Suprapubic skin (tissue), 4 donors: ENCODE measurements around the gene SLC25A13. TPM values are rescaled to one million over a fixed set of nuclear protein-coding genes. Genes with fewer than 3 reads are reported as not detected.

Experiments
- DNase-seq, 2 donors: peaks; one replicate each; pipeline ENCODE4 v3.0.0-alpha.2; 2019; ENCODE audit warnings: low spot score in 2 of 2
- H3K27ac ChIP-seq: fragments of 200-600 bp; sonication (generic); one replicate; pipeline ENCODE4 v1.5.1; 2019
- H3K27me3 ChIP-seq: fragments of 200-600 bp; sonication (generic); one replicate; pipeline ENCODE4 v1.5.1; 2019
- H3K36me3 ChIP-seq: fragments of 200-600 bp; sonication (generic); one replicate; pipeline ENCODE4 v1.5.1; 2019
- H3K4me1 ChIP-seq: fragments of 200-600 bp; sonication (generic); one replicate; pipeline ENCODE4 v1.5.1; 2019
- H3K4me3 ChIP-seq: fragments of 200-600 bp; sonication (generic); one replicate; pipeline ENCODE4 v1.5.1; 2019; ENCODE audit warnings: mild to moderate bottlenecking
- H3K9me3 ChIP-seq: fragments of 200-600 bp; sonication (generic); one replicate; pipeline ENCODE4 v1.5.1; 2019
- CTCF ChIP-seq, 2 donors: fragments of 200-600 bp in 1 of 2; fragments of 450-650 bp in 1 of 2; sonication (generic) in 1 of 2; IDR thresholded peaks; one replicate each; pipeline ENCODE4 v1.5.1; 2016 to 2019; ENCODE audit warnings: antibody characterized with exemption in 2 of 2, mild to moderate bottlenecking in 1 of 2, moderate library complexity in 1 of 2
- EP300 ChIP-seq: sonication (generic); formaldehyde crosslinking; IDR thresholded peaks from one replicate; pipeline ENCODE4 v1.6.1; 2017; ENCODE audit warnings: antibody characterized with exemption
- POLR2A ChIP-seq, 2 donors: fragments of 450-650 bp; IDR thresholded peaks; one replicate each; pipeline ENCODE4 v1.6.1; 2017; ENCODE audit warnings: antibody characterized with exemption in 2 of 2, mild to moderate bottlenecking in 2 of 2, moderate library complexity in 2 of 2
- POLR2AphosphoS5 ChIP-seq, 3 donors: sonication (generic); formaldehyde crosslinking; IDR thresholded peaks; one replicate each; pipeline ENCODE4 v1.6.1; 2017; ENCODE audit warnings: antibody characterized with exemption in 3 of 3
- WGBS: methylation state at CpG from one replicate; pipeline ENCODE4 v1.1.5; 2018; 5-methylcytosine and 5-hydroxymethylcytosine counted together
- total RNA-seq, 4 donors: library from RNA; depleted of rRNA; stranded (reverse); fragments of >200 nt; gene quantifications; one replicate each; pipeline ENCODE4 v1.1.0, GENCODE V29; 2016

Gene SLC25A13
- total RNA-seq, 4 donors from 2014 or later, result 35.6 to 55.8 (median 42.5) TPM

- no peaks in the 10 kb centered on the region for H3K9me3 ChIP-seq
- 86% methylated on average over 7 of the region's 7 CpGs for WGBS
- TF ChIP-seq POLR2AphosphoS5 (IDR thresholded peaks at IDR 0.05) (no peak), POLR2A (IDR thresholded peaks at IDR 0.05) (no peak), CTCF (IDR thresholded peaks at IDR 0.05) (no peak), EP300 (no peak)
- H3K36me3 ChIP-seq, result peaks cover 13% of the 10 kb centered on the region
- DNase-seq, result no peak
- H3K27ac ChIP-seq, result no peak overlapping the region
- no peaks in the 10 kb centered on the region for H3K27me3 ChIP-seq
- H3K4me3 ChIP-seq, result no peak overlapping the region
- H3K4me1 ChIP-seq, result peaks cover 5% of the 10 kb centered on the region
These were observed 205.7 kb downstream of the SLC25A13 start for GRCh38 chr7:96116173-96116572.

- WGBS, result 91% methylated on average over 7 of the region's 7 CpGs
- no peak overlapping the region for H3K4me3 ChIP-seq
- TF ChIP-seq EP300 (no peak), POLR2A (IDR thresholded peaks at IDR 0.05) (no peak), CTCF (IDR thresholded peaks at IDR 0.05) (no peak), POLR2AphosphoS5 (IDR thresholded peaks at IDR 0.05) (no peak)
- H3K27ac ChIP-seq, result no peak overlapping the region
- H3K9me3 ChIP-seq, result no peaks in the 10 kb centered on the region
- H3K4me1 ChIP-seq, result no peaks in the 10 kb centered on the region
- H3K27me3 ChIP-seq, result no peaks in the 10 kb centered on the region
- DNase-seq, result no peak
- H3K36me3 ChIP-seq, result no peaks in the 10 kb centered on the region
These were observed 207.7 kb downstream of the SLC25A13 start for GRCh38 chr7:96114190-96114589.

- DNase-seq, result no peak
- H3K4me1 ChIP-seq, result no peaks in the 10 kb centered on the region
- no peak overlapping the region for H3K27ac ChIP-seq
- H3K9me3 ChIP-seq, result no peaks in the 10 kb centered on the region
- no peaks in the 10 kb centered on the region for H3K27me3 ChIP-seq
- no peaks in the 10 kb centered on the region for H3K36me3 ChIP-seq
- H3K4me3 ChIP-seq, result no peak overlapping the region
- TF ChIP-seq POLR2AphosphoS5 (IDR thresholded peaks at IDR 0.05), result no peak
- TF ChIP-seq CTCF (IDR thresholded peaks at IDR 0.05), result no peak
- no peak for TF ChIP-seq POLR2A (IDR thresholded peaks at IDR 0.05)
- TF ChIP-seq EP300, result no peak
These were observed 210.5 kb downstream of the SLC25A13 start for GRCh38 chr7:96111405-96111804.

- TF ChIP-seq EP300, result no peak
- Histone ChIP-seq H3K27ac (no peak overlapping the region), H3K4me1 (no peaks in the 10 kb centered on the region), H3K27me3 (no peaks in the 10 kb centered on the region), H3K4me3 (no peak overlapping the region), H3K36me3 (no peaks in the 10 kb centered on the region), H3K9me3 (no peaks in the 10 kb centered on the region)
- DNase-seq, result no peak
These were observed 216.9 kb downstream of the SLC25A13 start for GRCh38 chr7:96104984-96105383.

GRCh38 chr7:96102096-96102811 lies 219.6 kb downstream of the SLC25A13 start:
- Histone ChIP-seq H3K4me1 (no peaks in the 10 kb centered on the region), H3K4me3 (no peak overlapping the region), H3K27ac (no peak overlapping the region), H3K36me3 (no peaks in the 10 kb centered on the region), H3K27me3 (no peaks in the 10 kb centered on the region), H3K9me3 (peaks cover 7% of the 10 kb centered on the region)
- no peak for DNase-seq
- TF ChIP-seq EP300, result no peak
- no peak for TF ChIP-seq POLR2A (IDR thresholded peaks at IDR 0.05)
- TF ChIP-seq CTCF (IDR thresholded peaks at IDR 0.05), result no peak
- TF ChIP-seq POLR2AphosphoS5 (IDR thresholded peaks at IDR 0.05), result no peak

GRCh38 chr7:96100737-96101136 lies 221.2 kb downstream of the SLC25A13 start:
- H3K4me3 ChIP-seq, result no peak overlapping the region
- no peaks in the 10 kb centered on the region for H3K36me3 ChIP-seq
- 74% methylated on average over 1 of the region's 1 CpG for WGBS
- H3K9me3 ChIP-seq, result peaks cover 7% of the 10 kb centered on the region
- TF ChIP-seq POLR2A (IDR thresholded peaks at IDR 0.05) (no peak), POLR2AphosphoS5 (IDR thresholded peaks at IDR 0.05) (no peak), CTCF (IDR thresholded peaks at IDR 0.05) (no peak), EP300 (no peak)
- no peak overlapping the region for H3K27ac ChIP-seq
- no peaks in the 10 kb centered on the region for H3K4me1 ChIP-seq
- no peaks in the 10 kb centered on the region for H3K27me3 ChIP-seq
- no peak for DNase-seq
